Bronchial epithelial cell (primary cell): ENCODE data around the gene WWP2. TPM values are rescaled to one million over a fixed set of nuclear protein-coding genes. Genes with fewer than 3 reads are reported as not detected.
"Not testable (repeated sequence)": the region's sequence is repeated elsewhere in the genome, so short reads cannot be mapped to it uniquely, and the experiment has no call there.

Experiments used
- DNase-seq: peaks from one replicate; pipeline ENCODE4 v3.0.0-alpha.2; 2010; ENCODE audit warnings: low read depth
- FAIRE-seq: peaks from 2 replicates; lab custom pipeline; 2011; peaks lifted over from hg19 to GRCh38; lab: Jason Lieb, UNC
- H3K27me3 ChIP-seq: 2 replicates; pipeline ENCODE4 v1.5.1; 2011; ENCODE audit warnings: low read length; ENCODE audit not compliant: control insufficient read depth, insufficient read depth
- H3K36me3 ChIP-seq: 2 replicates; pipeline ENCODE4 v1.5.1; 2011; ENCODE audit warnings: low read length; ENCODE audit not compliant: control insufficient read depth, insufficient read depth
- H3K4me3 ChIP-seq: 2 replicates; pipeline ENCODE4 v1.5.1; 2011; ENCODE audit warnings: mild to moderate bottlenecking, low read depth, low read length, control low read depth
- total RNA-seq: library from RNA; depleted of rRNA; stranded (reverse); fragments of >200 nt; gene quantifications from 2 replicates; pipeline ENCODE4 v1.2.1, GENCODE V29; 2014
- TF ChIP-seq, protein P1 (sequence below): IDR thresholded peaks from 2 replicates; pipeline ENCODE4 v1.5.1; 2011; ENCODE audit warnings: mild to moderate bottlenecking, moderate library complexity, low read length, control low read depth, inconsistent platforms; ENCODE audit not compliant: insufficient read depth, severe bottlenecking

Gene WWP2
- total RNA-seq, 1 donor from 2014 or later = 15.0 TPM

DNA sequence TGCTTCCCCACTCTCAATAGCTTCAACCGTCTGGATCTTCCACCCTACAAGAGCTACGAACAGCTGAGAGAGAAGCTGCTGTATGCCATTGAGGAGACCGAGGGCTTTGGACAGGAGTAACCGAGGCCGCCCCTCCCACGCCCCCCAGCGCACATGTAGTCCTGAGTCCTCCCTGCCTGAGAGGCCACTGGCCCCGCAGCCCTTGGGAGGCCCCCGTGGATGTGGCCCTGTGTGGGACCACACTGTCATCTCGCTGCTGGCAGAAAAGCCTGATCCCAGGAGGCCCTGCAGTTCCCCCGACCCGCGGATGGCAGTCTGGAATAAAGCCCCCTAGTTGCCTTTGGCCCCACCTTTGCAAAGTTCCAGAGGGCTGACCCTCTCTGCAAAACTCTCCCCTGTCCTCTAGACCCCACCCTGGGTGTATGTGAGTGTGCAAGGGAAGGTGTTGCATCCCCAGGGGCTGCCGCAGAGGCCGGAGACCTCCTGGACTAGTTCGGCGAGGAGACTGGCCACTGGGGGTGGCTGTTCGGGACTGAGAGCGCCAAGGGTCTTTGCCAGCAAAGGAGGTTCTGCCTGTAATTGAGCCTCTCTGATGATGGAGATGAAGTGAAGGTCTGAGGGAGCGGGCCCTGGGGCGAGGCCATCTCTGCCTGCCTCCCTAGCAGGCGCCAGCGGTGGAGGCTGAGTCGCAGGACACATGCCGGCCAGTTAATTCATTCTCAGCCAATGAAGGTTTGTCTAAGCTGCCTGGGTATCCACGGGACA is 177.9 kb downstream of the WWP2 start:
- no peak overlapping the region for H3K4me3 ChIP-seq
- FAIRE-seq (no peak), DNase-seq (no peak)
- TF ChIP-seq, protein P1, sequence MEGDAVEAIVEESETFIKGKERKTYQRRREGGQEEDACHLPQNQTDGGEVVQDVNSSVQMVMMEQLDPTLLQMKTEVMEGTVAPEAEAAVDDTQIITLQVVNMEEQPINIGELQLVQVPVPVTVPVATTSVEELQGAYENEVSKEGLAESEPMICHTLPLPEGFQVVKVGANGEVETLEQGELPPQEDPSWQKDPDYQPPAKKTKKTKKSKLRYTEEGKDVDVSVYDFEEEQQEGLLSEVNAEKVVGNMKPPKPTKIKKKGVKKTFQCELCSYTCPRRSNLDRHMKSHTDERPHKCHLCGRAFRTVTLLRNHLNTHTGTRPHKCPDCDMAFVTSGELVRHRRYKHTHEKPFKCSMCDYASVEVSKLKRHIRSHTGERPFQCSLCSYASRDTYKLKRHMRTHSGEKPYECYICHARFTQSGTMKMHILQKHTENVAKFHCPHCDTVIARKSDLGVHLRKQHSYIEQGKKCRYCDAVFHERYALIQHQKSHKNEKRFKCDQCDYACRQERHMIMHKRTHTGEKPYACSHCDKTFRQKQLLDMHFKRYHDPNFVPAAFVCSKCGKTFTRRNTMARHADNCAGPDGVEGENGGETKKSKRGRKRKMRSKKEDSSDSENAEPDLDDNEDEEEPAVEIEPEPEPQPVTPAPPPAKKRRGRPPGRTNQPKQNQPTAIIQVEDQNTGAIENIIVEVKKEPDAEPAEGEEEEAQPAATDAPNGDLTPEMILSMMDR = no peak
- H3K36me3 ChIP-seq = peaks cover 20% of the 10 kb centered on the region
- no peaks in the 10 kb centered on the region for H3K27me3 ChIP-seq

GRCh38 chr16:69940676-69941075 is 178.5 kb downstream of the WWP2 start:
- DNase-seq (no peak), FAIRE-seq (no peak)
- Histone ChIP-seq H3K27me3 (no peaks in the 10 kb centered on the region), H3K4me3 (no peak overlapping the region), H3K36me3 (peaks cover 17% of the 10 kb centered on the region)
- TF ChIP-seq, protein P1 = no peak

DNA sequence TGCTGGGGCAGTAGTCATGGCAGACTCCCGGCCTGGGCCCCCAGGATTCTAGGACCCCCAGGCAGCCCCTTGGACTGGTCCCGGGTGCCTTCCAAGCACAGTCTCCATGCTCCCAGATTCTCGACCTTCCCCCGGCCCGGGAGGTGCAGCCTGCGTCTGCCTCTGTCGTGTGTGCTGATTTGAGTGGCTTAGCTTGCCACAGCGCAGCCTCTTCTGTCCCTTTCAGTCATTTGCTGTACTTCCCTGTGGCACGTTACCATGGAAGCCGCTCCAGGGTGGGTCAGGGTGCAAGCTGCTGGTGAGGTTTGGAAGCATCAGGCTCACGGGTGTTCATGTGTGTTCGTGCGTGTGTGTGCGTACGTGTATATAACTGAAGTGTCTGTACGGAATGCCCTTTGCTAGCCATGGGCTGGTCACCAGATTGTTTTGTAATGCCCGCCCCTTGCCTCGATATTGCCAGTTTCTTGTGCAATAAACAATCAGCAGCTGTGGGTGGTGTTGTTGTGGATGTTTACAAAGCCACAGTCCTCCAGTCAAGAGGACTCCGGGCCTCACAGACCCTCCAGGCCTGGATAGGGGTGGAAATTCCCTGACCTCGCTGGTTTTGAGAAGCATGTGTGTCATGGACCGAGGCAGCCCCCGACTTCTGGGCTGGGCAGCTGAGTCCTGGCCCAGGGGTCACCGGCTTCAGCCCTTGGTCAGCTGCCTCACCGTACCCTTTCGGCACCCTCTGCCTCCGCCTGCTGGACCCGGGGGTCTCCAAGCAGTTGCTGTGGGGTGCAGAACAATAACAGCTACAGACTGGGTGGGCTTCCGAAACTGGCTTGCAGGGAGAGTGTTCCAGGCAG is 179.3 kb downstream of the WWP2 start:
- no peak overlapping the region for H3K4me3 ChIP-seq
- H3K36me3 ChIP-seq = peaks cover 14% of the 10 kb centered on the region
- no peak for FAIRE-seq
- TF ChIP-seq, protein P1 = no peak
- DNase-seq = no peak
- H3K27me3 ChIP-seq = no peaks in the 10 kb centered on the region

DNA sequence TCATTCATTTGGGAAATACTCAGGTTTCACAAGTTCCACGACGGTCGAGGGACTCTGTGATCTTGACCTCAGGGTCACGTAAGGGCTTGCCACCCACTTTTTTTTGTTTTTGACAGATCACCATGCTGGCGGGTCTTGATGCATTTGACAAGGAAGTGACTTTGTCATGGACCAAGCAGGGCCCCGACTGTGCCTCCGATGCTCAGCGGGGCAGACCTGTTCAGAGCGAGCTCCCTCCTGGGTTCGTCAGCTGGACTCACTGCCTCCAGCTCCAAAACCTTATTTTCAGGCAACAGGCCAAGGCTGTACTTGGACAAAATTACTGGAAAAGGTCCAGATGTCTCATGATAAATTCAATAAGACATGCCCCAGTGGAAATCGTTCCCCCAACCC is 180.0 kb downstream of the WWP2 start:
- DNase-seq (no peak), FAIRE-seq (no peak)
- no peaks in the 10 kb centered on the region for H3K27me3 ChIP-seq
- TF ChIP-seq, protein P1 = no peak
- H3K4me3 ChIP-seq = no peak overlapping the region
- H3K36me3 ChIP-seq = peaks cover 9% of the 10 kb centered on the region

DNA sequence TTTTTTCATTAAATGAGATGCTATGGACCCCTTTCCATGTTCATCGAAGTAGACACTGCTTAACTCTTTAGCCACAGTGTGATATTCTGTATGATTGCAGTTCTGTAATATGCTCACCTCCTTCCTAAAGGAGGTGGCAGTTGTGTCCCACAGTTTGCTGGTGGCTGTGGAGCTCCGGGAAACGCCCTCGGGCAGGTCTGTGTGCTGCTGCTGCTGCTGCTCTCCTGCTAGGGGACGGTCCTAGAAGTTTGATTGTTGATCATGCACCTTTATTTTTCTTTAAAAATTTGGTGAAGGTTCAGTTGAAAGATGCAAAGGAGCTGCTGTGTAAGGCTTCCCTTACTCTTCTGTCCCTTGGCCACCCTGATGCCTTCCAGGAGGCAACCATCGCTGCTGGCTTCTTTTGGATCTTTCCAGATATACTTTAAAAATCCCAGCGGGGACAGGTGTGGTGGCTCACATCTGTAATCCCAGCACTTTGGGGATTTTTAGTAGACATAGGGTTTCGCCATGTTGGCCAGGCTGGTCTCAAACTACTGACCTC is 180.6 kb downstream of the WWP2 start:
- TF ChIP-seq, protein P1 = no peak
- H3K27me3 ChIP-seq = no peaks in the 10 kb centered on the region
- DNase-seq (no peak), FAIRE-seq (no peak)
- peaks cover 5% of the 10 kb centered on the region for H3K36me3 ChIP-seq
- no peak overlapping the region for H3K4me3 ChIP-seq

DNA sequence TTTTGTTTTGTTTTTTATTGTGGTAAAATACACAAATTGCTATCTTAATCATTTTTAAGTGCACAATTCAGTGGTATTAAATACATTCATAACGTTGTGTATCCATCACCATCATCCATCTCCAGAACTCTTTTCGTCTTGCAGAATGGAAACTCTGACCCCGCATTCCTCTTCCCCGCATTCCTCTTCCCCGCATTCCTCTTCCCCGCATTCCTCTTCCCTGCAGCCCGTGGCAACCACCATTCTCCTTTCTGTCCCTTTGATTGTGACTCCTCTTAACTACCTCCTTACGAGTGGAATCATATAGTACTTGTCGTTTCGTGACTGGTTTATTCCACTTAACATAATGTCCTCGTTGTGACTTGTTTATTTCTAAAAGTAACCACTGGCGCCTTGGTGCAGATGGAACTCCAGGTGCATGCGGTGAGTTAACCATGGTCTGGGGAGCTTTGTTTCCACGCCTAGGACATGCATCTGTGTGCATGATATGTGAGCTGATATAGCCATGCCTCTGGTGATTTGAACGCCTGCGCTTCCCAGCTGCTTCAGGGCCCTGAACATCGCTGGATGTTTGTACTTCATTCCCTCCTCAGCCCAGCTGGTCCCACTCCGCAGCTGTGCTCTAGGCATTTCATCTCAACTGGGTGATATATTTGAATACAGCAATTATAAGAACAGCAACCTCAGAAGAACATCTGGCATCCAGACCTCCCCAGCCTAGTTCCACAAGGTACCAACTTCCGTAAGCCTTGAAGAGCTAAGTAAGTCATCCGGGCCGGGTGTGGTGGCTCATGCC is 181.3 kb downstream of the WWP2 start:
- not testable (repeated sequence) for H3K4me3 ChIP-seq, H3K27me3 ChIP-seq, FAIRE-seq, DNase-seq, H3K36me3 ChIP-seq

GRCh38 chr16:69950411-69950810 is 188.3 kb downstream of the WWP2 start:
- not testable (repeated sequence) for DNase-seq, H3K27me3 ChIP-seq, FAIRE-seq

More at GRCh38 chr16:69950411-69950810, 188.3 kb downstream of the WWP2 start:
- not testable (repeated sequence) for H3K36me3 ChIP-seq, H3K4me3 ChIP-seq
